ENCODE data around the gene OLFM4.

OLFM4 gene

DNA sequence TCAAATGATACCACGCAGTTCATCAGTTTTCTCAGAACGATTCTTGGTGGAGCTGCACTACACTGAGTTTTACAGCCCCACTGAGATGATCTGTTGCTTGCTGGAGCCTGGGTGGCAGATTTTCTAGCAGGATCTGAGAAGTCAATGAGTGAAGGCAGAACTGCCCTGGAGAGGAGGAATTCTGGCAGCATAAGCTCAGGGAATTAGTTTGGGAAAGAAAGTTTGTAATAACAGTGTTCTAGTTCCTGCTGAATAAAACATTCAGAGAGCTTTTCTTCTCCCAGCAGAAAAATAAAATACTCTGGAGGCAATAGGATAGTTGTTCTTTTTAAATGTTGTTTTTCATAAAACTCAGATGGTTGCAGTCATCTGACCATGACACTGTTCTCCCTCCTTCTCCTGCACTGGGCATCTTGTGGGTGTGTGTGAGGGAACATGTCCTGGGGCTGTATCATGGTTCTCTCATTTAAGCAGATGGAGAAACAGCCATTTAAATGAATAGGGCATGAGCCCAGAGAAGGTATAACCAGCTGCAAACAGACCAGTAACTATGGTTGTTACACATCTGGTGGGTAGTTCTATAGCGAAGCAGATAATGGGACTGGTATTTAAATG lies 29.6 kb downstream of the OLFM4 start:
- H3K4ac ChIP-seq (ENCODE audit: low read depth, low read length), result no peak overlapping the region
- H3K79me2 ChIP-seq (ENCODE audit: control insufficient read depth, insufficient read depth, low read length, poor library complexity), result no peaks in the 10 kb centered on the region
- no peak overlapping the region for H3K9ac ChIP-seq (ENCODE audit: low read length)
- H4K91ac ChIP-seq (ENCODE audit: low read depth, low read length), result no peak overlapping the region
- H3K79me1 ChIP-seq (ENCODE audit: low read length), result no peaks in the 10 kb centered on the region
- no peaks in the 10 kb centered on the region for H3K36me3 ChIP-seq (ENCODE audit: control insufficient read depth in 1 of 2, insufficient read depth in 2 of 2, low read length in 2 of 2)
- no peak overlapping the region for H2AFZ ChIP-seq (ENCODE audit: insufficient read depth, low read length, poor library complexity)
- H4K12ac ChIP-seq (ENCODE audit: low read depth, low read length), result no peak overlapping the region
- H2AK5ac ChIP-seq (ENCODE audit: low read length), result no peak overlapping the region
- H3K4me3 ChIP-seq (ENCODE audit: low read depth, low read length), result no peak overlapping the region
- H2BK120ac ChIP-seq (ENCODE audit: insufficient read depth, low read length, poor library complexity), result no peak overlapping the region
- H3K23ac ChIP-seq (ENCODE audit: low read length), result no peak overlapping the region
- no peaks in the 10 kb centered on the region for H3K9me3 ChIP-seq (ENCODE audit: insufficient read depth, low read depth, low read length)
- H3K4me2 ChIP-seq (ENCODE audit: low read length), result no peak overlapping the region
- H3K18ac ChIP-seq (ENCODE audit: low read length), result no peak overlapping the region
- no peak overlapping the region for H4K8ac ChIP-seq (ENCODE audit: low read depth, low read length)
- no peaks in the 10 kb centered on the region for H3K4me1 ChIP-seq (ENCODE audit: control insufficient read depth in 1 of 2, insufficient read depth in 2 of 2, low read length in 2 of 2)
- no peak overlapping the region for H3K14ac ChIP-seq (ENCODE audit: low read length)
- no peaks in the 10 kb centered on the region for H3K27me3 ChIP-seq (ENCODE audit: insufficient read depth, low read length)
- no CpG with 5 or more reads among the region's 3 CpGs for WGBS (ENCODE audit: extremely low coverage, insufficient coverage, insufficient read length)
- H3K27ac ChIP-seq (ENCODE audit: low read depth, low read length), result no peak overlapping the region
- H2BK12ac ChIP-seq (ENCODE audit: low read length), result no peak overlapping the region
- no peak for DNase-seq
- H2BK5ac ChIP-seq (ENCODE audit: low read depth, low read length, poor library complexity), result no peak overlapping the region

DNA sequence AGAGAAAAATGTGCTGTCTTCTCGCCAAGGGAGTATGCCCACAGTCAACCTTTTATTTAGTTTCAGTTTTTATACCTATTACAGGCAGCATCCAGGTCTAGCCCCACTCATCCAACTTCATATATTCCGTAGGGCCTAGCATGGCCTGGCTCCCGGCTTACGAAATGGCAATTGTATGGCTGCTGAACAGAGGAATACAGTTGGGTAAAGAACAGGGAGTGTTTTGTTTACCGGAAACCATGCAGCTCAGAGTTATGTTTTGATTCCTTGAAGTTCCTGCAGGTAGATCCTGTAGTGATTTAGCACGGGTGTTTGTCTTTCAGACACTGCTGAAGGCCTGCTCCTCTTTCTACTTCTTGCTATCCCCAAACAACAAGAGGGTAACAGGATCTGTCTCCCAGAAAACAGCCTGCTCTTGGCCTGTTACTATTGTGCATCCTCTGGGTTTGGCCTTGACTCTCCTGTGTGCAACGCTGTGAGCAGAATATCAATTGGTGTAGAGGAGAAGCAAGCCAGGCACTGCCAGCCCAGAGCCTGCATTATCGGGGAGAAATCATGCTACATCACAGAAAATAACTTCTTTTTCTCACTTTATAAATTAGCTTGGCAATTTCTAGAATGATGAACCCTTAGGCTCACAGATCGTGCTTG lies 32.4 kb downstream of the OLFM4 start:
- no peaks in the 10 kb centered on the region for H3K79me2 ChIP-seq (ENCODE audit: control insufficient read depth, insufficient read depth, low read length, poor library complexity)
- no CpG with 5 or more reads among the region's 9 CpGs for WGBS (ENCODE audit: extremely low coverage, insufficient coverage, insufficient read length)

DNA sequence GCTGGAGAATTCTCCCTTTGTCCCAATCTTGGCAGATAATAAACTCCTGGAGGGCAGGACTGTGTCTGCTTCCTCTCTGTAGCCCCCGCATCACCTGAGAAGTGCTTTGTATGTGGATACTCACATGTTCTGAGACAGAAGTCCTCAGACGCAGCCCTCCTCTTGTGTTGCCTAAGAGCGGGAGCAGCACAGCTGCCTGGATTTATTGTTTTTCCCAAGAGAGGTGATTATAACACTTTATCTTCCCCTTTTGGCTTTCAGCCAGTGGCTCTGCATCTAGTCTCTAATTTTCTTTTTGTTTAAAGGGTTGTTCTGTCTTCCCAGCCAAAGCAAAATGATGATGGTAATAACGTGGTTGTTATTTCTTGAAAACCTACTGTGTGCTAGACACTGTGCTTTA lies 36.1 kb downstream of the OLFM4 start:
- Histone ChIP-seq H3K14ac (ENCODE audit: low read length) (no peak overlapping the region), H3K27me3 (ENCODE audit: insufficient read depth, low read length) (no peaks in the 10 kb centered on the region), H4K8ac (ENCODE audit: low read depth, low read length) (no peak overlapping the region), H4K12ac (ENCODE audit: low read depth, low read length) (no peak overlapping the region), H3K4me2 (ENCODE audit: low read length) (no peak overlapping the region), H3K79me2 (ENCODE audit: control insufficient read depth, insufficient read depth, low read length, poor library complexity) (peaks cover 2% of the 10 kb centered on the region), H2BK5ac (ENCODE audit: low read depth, low read length, poor library complexity) (no peak overlapping the region), H3K4me3 (ENCODE audit: low read depth, low read length) (no peak overlapping the region), H3K79me1 (ENCODE audit: low read length) (no peaks in the 10 kb centered on the region), H3K18ac (ENCODE audit: low read length) (no peak overlapping the region), H3K36me3 (ENCODE audit: control insufficient read depth in 1 of 2, insufficient read depth in 2 of 2, low read length in 2 of 2) (no peaks in the 10 kb centered on the region), H3K23ac (ENCODE audit: low read length) (no peak overlapping the region), H3K9ac (ENCODE audit: low read length) (no peak overlapping the region), H3K9me3 (ENCODE audit: insufficient read depth, low read depth, low read length) (no peaks in the 10 kb centered on the region), H2BK12ac (ENCODE audit: low read length) (no peak overlapping the region), H3K4ac (ENCODE audit: low read depth, low read length) (no peak overlapping the region), H2AFZ (ENCODE audit: insufficient read depth, low read length, poor library complexity) (no peak overlapping the region), H3K4me1 (ENCODE audit: control insufficient read depth in 1 of 2, insufficient read depth in 2 of 2, low read length in 2 of 2) (peaks cover 7 to 13% of the 10 kb centered on the region in 2 experiments), H2AK5ac (ENCODE audit: low read length) (no peak overlapping the region), H3K27ac (ENCODE audit: low read depth, low read length) (no peak overlapping the region), H4K91ac (ENCODE audit: low read depth, low read length) (no peak overlapping the region), H2BK120ac (ENCODE audit: insufficient read depth, low read length, poor library complexity) (no peak overlapping the region)
- no CpG with 5 or more reads among the region's 4 CpGs for WGBS (ENCODE audit: extremely low coverage, insufficient coverage, insufficient read length)
- DNase-seq, result no peak

More for the DNA sequence above, 32.4 kb downstream of the OLFM4 start:
- H2AK5ac ChIP-seq (ENCODE audit: low read length), result no peak overlapping the region
- no peak overlapping the region for H3K23ac ChIP-seq (ENCODE audit: low read length)
- H2BK12ac ChIP-seq (ENCODE audit: low read length), result no peak overlapping the region
- H3K14ac ChIP-seq (ENCODE audit: low read length), result no peak overlapping the region
- no peaks in the 10 kb centered on the region for H3K36me3 ChIP-seq (ENCODE audit: control insufficient read depth in 1 of 2, insufficient read depth in 2 of 2, low read length in 2 of 2)
- H4K12ac ChIP-seq (ENCODE audit: low read depth, low read length), result no peak overlapping the region
- H3K4me2 ChIP-seq (ENCODE audit: low read length), result no peak overlapping the region
- no peak overlapping the region for H3K27ac ChIP-seq (ENCODE audit: low read depth, low read length)
- H3K4ac ChIP-seq (ENCODE audit: low read depth, low read length), result no peak overlapping the region
- no peak overlapping the region for H2AFZ ChIP-seq (ENCODE audit: insufficient read depth, low read length, poor library complexity)
- H3K27me3 ChIP-seq (ENCODE audit: insufficient read depth, low read length), result no peaks in the 10 kb centered on the region
- no peak overlapping the region for H3K9ac ChIP-seq (ENCODE audit: low read length)
- no peak overlapping the region for H4K91ac ChIP-seq (ENCODE audit: low read depth, low read length)
- H3K4me1 ChIP-seq (ENCODE audit: control insufficient read depth in 1 of 2, insufficient read depth in 2 of 2, low read length in 2 of 2), result no peaks in the 10 kb centered on the region
- H3K9me3 ChIP-seq (ENCODE audit: insufficient read depth, low read depth, low read length), result no peaks in the 10 kb centered on the region
- H3K4me3 ChIP-seq (ENCODE audit: low read depth, low read length), result no peak overlapping the region
- H3K79me1 ChIP-seq (ENCODE audit: low read length), result no peaks in the 10 kb centered on the region
- no peak overlapping the region for H2BK120ac ChIP-seq (ENCODE audit: insufficient read depth, low read length, poor library complexity)
- H2BK5ac ChIP-seq (ENCODE audit: low read depth, low read length, poor library complexity), result no peak overlapping the region
- H4K8ac ChIP-seq (ENCODE audit: low read depth, low read length), result no peak overlapping the region
- DNase-seq, result no peak
- no peak overlapping the region for H3K18ac ChIP-seq (ENCODE audit: low read length)

DNA sequence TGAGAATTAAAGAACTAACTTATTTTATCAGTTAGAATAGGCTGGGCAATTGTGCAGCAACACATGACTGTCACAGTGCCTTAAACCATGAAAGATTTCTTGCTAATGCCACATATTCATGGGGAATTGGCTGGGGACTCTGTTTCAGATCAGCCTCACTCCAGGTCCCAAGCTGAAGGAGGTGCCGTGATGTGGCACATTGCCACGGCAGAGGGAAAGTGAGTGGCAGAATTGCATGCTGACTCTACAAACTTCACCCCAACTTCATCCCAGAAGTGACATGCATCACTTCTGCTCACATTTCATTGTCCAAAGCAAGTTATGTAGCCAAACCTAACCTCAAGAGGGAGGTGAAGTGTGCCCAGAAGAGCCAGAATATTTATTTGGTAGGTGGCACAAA lies 37.8 kb downstream of the OLFM4 start:
- H3K4ac ChIP-seq (ENCODE audit: low read depth, low read length), result no peak overlapping the region
- H3K14ac ChIP-seq (ENCODE audit: low read length), result no peak overlapping the region
- H3K9ac ChIP-seq (ENCODE audit: low read length), result no peak overlapping the region
- H3K4me1 ChIP-seq (ENCODE audit: control insufficient read depth in 1 of 2, insufficient read depth in 2 of 2, low read length in 2 of 2), result peaks cover 7 to 15% of the 10 kb centered on the region in 2 experiments
- H3K27ac ChIP-seq (ENCODE audit: low read depth, low read length), result no peak overlapping the region
- no peak overlapping the region for H3K4me3 ChIP-seq (ENCODE audit: low read depth, low read length)
- H3K27me3 ChIP-seq (ENCODE audit: insufficient read depth, low read length), result no peaks in the 10 kb centered on the region
- H2AFZ ChIP-seq (ENCODE audit: insufficient read depth, low read length, poor library complexity), result no peak overlapping the region
- no CpG with 5 or more reads among the region's 2 CpGs for WGBS (ENCODE audit: extremely low coverage, insufficient coverage, insufficient read length)
- no peak overlapping the region for H2BK5ac ChIP-seq (ENCODE audit: low read depth, low read length, poor library complexity)
- no peak overlapping the region for H4K12ac ChIP-seq (ENCODE audit: low read depth, low read length)
- H3K4me2 ChIP-seq (ENCODE audit: low read length), result no peak overlapping the region
- no peaks in the 10 kb centered on the region for H3K9me3 ChIP-seq (ENCODE audit: insufficient read depth, low read depth, low read length)
- H3K36me3 ChIP-seq (ENCODE audit: control insufficient read depth in 1 of 2, insufficient read depth in 2 of 2, low read length in 2 of 2), result no peaks in the 10 kb centered on the region
- no peak for DNase-seq
- H2BK12ac ChIP-seq (ENCODE audit: low read length), result no peak overlapping the region
- no peak overlapping the region for H4K8ac ChIP-seq (ENCODE audit: low read depth, low read length)
- H4K91ac ChIP-seq (ENCODE audit: low read depth, low read length), result no peak overlapping the region
- no peak overlapping the region for H3K18ac ChIP-seq (ENCODE audit: low read length)
- H3K79me1 ChIP-seq (ENCODE audit: low read length), result no peaks in the 10 kb centered on the region
- H3K23ac ChIP-seq (ENCODE audit: low read length), result no peak overlapping the region
- H2AK5ac ChIP-seq (ENCODE audit: low read length), result no peak overlapping the region
- no peak overlapping the region for H2BK120ac ChIP-seq (ENCODE audit: insufficient read depth, low read length, poor library complexity)
- peaks cover 2% of the 10 kb centered on the region for H3K79me2 ChIP-seq (ENCODE audit: control insufficient read depth, insufficient read depth, low read length, poor library complexity)
